NCI-H446 (cell line): Measurements from ENCODE around the gene LRRC26.

Source experiments
- DNase-seq, 2 experiments: peaks; one replicate each; lab custom pipeline; 2025; lab: John Stamatoyannopoulos, UW

LRRC26 gene

GRCh38 chr9:137199411-137200121 lies 29.7 kb upstream of the LRRC26 start:
- no peak for DNase-seq

DNA sequence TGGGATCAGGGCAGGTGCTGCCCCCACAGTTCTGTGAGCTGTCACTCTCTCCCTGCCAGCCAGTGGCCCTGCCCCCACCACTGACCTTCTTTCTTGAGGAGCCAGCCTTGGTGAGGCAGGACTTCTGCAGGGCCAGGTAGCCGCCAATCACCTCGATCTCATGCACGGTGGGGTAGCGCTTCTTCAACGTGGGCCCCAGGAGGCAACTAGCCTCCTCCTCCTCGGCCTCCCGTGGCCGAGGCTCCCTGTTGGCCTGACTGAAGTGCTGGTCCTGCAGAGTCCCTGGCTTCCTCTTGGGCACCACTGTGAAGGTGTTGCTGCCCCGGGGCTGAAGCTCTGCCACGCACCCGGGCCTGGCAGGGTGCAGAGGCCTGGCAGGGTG lies 29.0 kb upstream of the LRRC26 start:
- no peak for DNase-seq

- DNase-seq = no peak
Observed at GRCh38 chr9:137198051-137198901, 28.4 kb upstream of the LRRC26 start.

- no peak for DNase-seq
Observed at GRCh38 chr9:137195525-137196220, 25.8 kb upstream of the LRRC26 start.

DNA sequence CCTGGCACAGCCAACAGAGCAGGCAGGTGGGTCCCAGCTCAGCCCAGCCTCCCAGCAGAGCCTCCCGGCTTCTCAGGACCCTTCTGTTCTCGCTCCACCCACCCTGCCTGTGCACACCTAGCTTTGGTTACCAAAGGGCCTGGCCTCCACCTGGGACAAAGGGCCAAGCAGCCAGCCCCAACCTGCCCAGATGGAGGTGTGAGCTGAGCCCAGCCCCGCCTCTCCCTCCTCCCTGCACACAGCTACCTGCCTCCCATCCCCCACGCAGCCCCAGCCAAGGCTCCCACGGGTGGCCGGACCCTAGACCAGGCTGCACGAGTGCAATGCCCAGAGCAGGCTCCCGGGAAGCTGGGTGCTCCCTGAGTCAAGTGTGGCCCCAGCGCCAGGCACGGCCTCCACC lies 25.1 kb upstream of the LRRC26 start:
- DNase-seq = no peak

DNA sequence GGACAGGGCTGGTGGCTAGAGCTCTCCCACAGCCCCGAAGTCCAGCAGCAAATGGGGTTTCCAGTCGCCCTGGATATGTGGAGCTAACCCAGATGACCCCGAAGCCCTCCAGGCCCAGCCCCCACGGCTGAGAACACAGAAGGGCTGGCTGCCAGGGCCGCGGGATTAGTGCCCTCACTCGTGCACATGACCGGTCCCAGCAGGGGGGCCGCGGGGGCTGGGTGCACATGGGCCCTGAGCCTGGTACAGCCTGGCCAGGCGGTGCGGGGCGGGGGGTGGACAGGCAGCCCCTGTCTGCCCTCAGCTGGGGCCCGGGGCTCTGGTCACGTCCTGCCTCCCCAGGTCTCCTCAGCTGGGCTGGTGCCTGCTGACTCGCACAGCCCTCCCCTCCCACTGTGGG lies 24.5 kb upstream of the LRRC26 start:
- no peak for DNase-seq

- DNase-seq = no peak
Observed at GRCh38 chr9:137193771-137194170, 23.9 kb upstream of the LRRC26 start.

- DNase-seq = no peak
Observed at GRCh38 chr9:137192859-137193258, 23.0 kb upstream of the LRRC26 start.

- DNase-seq = no peak
Observed at GRCh38 chr9:137192448-137192780, 22.6 kb upstream of the LRRC26 start.

DNA sequence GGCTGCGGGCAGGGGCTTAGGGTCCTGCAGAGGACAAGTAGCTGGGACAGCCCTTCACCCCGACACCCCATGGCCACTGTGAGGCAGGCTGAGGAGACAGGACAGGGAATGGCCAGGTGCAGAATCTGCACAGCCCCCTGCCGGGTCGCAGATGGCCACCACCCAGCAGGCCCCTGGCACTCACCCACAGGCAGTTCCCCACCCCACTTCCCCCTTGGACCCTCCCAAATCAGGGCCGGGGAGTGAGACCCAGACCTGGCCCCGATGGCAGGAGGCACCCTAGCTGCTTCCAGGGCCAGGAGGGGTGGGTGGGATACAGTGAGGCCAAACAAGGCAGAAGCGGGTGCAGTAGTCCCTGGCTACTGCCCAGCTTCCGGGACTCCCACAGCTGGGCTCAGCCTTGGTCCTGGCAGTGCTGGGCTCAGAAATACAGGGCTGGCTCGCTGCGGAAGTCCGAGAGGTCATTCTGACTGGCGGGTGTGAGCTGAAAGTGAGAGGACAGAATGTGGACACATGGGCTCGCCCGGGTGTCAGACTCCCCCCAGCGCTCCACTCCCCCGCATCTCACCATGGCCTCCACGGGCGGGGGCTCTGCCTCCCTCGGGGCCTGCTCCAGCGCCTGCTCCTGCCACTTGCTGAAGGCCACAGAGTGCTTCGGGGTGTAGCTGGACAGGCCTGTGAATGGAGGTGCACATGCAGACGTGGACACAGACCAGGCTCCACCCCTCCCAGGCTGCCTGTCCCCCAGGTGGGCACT lies 22.0 kb upstream of the LRRC26 start:
- no peak for DNase-seq

DNA sequence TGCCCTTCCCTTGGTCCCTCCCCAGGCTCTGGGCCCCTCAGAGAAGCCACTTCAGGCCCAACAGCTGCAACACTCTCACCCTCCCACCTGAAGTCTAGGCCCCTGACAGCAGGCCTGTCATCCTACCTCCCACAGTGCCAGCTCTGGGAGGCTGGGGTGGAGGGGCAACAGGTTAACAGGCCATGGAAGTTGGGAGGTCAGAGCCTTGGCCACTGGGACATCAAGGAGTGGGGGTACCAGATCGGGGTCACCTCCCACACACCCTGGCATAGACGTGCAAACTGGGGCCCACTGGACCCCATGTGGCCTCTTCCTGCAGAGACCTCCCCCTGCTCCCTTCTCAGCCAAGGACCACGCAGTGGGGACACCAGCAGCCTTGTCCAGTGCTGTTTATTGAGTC lies 21.4 kb upstream of the LRRC26 start:
- no peak for DNase-seq

DNA sequence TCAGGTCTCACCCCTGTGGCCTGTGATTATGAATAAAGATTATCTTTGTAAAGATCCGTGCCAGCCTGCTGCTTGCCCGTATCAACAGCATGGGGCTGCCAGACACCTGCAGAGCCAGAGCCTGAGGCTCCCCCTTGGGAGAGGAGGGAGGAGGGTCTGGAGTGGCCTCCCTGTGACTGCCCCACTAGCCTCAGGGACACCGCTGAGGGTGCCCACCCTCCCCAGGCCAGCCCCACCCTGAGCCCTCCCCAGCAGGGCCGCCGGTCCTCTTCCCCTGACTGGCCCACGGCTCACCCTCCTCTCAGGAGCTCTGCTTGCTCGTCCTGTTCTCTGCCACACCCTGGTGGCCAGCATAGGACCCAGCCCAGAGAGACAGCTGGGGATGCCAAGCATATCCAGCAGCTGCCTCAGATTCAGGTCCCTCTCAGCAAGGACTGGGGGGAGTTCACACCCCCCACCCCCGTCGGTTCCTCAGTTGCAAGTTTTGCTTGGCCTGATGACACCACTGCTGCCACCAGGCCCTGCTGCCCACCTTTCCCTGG lies 20.5 kb upstream of the LRRC26 start:
- DNase-seq = no peak

DNA sequence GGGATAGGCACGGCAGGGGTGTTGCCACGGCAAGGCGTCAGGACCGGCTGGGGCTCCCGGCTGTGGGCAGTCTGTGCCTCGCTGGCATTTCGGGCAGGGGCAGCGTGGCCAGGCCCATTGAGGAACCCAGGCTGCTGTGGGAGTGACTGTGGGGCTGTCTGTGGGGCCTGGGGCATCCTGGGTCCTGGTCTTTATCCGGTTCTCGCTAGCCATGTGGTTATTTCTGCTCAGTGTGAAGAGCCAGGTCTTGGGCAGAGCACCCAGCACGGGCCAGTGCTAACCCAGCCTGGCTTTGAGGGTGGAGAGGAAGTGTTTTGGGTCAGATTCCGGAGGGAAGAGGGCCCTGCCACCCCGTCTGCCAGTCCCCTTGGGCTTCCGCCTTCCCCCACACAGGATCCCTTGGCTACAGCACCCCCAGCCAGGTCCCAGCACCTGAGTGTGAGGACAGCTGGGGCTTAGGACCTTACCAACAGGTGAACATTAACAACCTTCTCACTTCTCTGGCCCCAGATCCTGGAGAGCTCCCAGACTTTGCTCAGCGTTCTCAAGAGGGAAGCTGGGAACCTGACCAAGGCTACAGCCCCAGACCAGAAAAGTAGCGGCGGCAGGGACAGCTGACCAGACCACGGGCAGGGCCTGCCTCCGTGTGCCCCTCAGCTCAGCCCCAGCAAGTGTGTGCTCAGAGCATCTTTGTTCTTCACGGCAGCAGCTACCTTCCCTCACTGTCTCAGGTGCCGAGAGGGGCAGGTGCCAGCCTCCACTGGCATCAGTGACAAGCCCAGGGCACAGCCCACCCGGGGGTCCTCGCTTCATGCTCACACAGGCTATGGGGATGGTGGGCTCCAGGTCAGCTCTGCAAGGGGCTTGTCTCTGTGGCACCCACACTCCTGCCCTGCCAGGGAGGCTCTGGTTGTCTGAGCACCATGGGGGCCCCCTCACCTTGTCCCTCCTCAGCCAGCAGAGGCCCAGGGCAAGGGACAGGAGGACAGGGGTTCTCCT lies 19.7 kb upstream of the LRRC26 start:
- DNase-seq = no peak

- DNase-seq = peak; percentile 56 to 90
Observed at GRCh38 chr9:137188490-137189296, 18.8 kb upstream of the LRRC26 start, which contains the start of the genes ANAPC2 and SSNA1. ANAPC2 (minus strand) TSS chr9:137188560; CDS start chr9:137188532, 28 bp downstream. SSNA1 (plus strand) TSS chr9:137188676; CDS start chr9:137188727, 51 bp downstream.

DNA sequence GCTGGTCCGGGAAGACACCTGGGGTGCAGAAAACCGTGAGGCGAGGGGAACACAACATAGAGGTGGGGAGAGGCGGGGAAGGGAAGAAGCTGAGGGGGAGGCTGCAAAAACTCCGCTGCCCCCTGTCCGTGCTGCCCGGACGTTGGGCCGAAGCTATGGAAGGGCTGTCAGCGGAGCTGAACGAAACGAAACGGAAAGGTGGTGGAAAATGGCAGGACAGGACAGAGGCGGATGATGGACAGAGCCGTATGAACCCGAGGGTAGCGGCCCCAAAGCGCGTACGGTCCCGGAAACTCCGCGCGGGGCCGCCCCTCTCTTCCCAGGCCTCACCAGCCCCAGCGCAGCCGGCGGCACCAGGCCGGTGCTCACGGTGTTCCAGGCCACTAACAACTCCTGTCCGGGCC lies 18.2 kb upstream of the LRRC26 start:
- DNase-seq = no peak

DNA sequence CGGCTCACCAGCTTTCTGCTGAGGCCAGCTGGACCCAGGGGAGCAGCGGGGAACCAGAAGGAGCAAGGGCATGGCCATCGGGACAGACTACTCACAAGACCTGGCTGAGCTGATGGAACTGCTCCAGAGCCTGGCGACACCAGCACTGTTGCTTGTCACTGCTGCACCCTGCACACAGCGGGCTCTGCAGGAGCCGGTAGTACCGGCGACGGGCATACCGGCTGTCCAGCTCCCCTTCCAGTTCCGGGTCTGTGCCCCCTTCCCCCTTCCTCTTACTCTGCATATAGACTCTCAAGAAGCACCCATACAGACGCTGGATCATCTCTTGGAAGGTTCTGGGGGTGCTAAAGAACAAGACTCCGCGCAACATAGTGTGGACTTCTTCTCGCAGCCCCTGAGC lies 17.5 kb upstream of the LRRC26 start:
- no peak for DNase-seq

GRCh38 chr9:137186385-137186784 lies 16.5 kb upstream of the LRRC26 start:
- no peak for DNase-seq

DNA sequence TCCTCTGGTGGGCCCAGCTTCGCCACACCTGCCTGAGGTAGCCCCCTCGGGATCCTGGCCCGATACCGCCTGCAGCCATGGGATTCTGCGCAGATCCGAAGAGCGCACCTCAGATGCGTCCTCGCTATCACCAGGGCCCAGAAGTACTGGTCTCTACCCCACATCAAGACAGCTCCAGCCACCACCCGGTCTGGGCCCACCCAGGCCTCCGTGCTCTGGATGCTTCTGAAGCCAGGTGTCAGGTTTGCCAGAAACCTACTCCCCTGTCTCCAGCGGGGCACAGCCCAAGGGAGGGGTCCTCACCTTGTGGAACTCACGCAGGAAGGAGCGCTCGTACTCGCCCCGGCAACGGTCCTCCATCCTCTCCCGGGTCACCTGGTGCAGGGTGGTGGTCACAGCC lies 16.1 kb upstream of the LRRC26 start:
- DNase-seq = no peak

GRCh38 chr9:137184881-137185660 lies 15.2 kb upstream of the LRRC26 start:
- DNase-seq = no peak
